Memory B cell (primary cell): Measurements from ENCODE around the gene TAF6.
A peak's percentile ranks its signal among the peaks of the same experiment; 100 is the strongest.

Experiments
- ATAC-seq: fragments of 150-1000 bp; cut with Tn5 transposase; 2 replicates; pipeline ENCODE4 v1.10.0; 2021; ENCODE audit warnings: low read depth, mild to moderate bottlenecking, moderate library complexity
- DNase-seq, 2 donors: peaks; one replicate each; pipeline ENCODE4 v3.0.0; 2022; ENCODE audit warnings: low spot score in 2 of 2
- H3K27ac Mint-ChIP-seq: one replicate; pipeline ENCODE4 v1.8.0; 2022; ENCODE audit warnings: mild to moderate bottlenecking, moderate library complexity, mixed read lengths
- H3K27me3 Mint-ChIP-seq: one replicate; pipeline ENCODE4 v1.8.0; 2022; ENCODE audit warnings: mixed read lengths
- H3K36me3 Mint-ChIP-seq: one replicate; pipeline ENCODE4 v1.8.0; 2022; ENCODE audit warnings: mild to moderate bottlenecking, mixed read lengths
- H3K4me1 Mint-ChIP-seq: one replicate; pipeline ENCODE4 v1.8.0; 2022; ENCODE audit warnings: mixed read lengths
- H3K4me3 Mint-ChIP-seq: one replicate; pipeline ENCODE4 v1.8.0; 2022; ENCODE audit warnings: mild to moderate bottlenecking, moderate library complexity, mixed read lengths
- H3K9me3 Mint-ChIP-seq: one replicate; pipeline ENCODE4 v1.8.0; 2022; ENCODE audit warnings: mixed read lengths

Gene TAF6

GRCh38 chr7:100088095-100088620, 31.0 kb downstream of the TAF6 start:
- Mint-ChIP-seq H3K4me3 (peak overlapping the region; percentile 90), H3K4me1 (peaks cover 15% of the 10 kb centered on the region), H3K27ac (peak overlapping the region; percentile 84), H3K27me3 (no peaks in the 10 kb centered on the region), H3K9me3 (no peaks in the 10 kb centered on the region), H3K36me3 (peaks cover 13% of the 10 kb centered on the region)
- ATAC-seq (peak; percentile 23), DNase-seq (no peak)

DNA sequence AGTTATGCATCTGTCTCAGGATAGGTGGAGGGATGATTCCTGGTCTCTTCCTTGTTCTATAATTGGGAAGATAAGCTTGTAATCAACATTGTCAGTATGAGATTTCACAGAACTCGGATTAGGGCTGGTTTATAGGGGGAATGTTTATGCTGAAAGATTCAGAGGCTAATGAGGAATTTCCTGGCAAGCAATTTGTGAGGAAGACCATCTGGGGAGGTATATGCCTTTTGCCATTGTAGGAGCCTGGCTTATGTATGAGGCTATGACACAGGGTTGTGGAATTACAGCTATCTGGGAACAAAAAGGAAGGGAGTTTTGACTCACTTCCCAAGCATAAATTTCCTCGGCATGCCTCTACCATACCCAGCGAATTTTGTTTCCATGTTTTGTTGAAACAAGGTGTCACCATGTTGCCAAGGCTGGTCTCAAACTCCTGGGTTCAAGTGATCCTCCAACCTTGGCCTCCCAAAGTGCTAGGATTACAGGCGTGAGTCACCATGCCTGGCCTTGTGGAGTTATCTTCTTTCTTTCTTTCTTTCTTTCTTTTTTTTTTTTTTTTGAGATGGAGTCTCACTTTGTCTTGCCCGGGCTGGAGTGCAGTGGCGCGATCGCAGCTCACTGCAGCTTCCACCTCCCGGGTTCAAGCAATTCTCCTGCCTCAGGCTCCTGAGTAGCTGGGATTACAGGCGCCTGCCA, 32.0 kb downstream of the TAF6 start:
- peak overlapping the region; percentile 68 for H3K27ac Mint-ChIP-seq
- no peaks in the 10 kb centered on the region for H3K9me3 Mint-ChIP-seq
- no peaks in the 10 kb centered on the region for H3K27me3 Mint-ChIP-seq
- DNase-seq (no peak), ATAC-seq (no peak)
- H3K4me3 Mint-ChIP-seq = peak overlapping the region; percentile 54
- H3K4me1 Mint-ChIP-seq = peaks cover 18% of the 10 kb centered on the region
- peaks cover 7% of the 10 kb centered on the region for H3K36me3 Mint-ChIP-seq

DNA sequence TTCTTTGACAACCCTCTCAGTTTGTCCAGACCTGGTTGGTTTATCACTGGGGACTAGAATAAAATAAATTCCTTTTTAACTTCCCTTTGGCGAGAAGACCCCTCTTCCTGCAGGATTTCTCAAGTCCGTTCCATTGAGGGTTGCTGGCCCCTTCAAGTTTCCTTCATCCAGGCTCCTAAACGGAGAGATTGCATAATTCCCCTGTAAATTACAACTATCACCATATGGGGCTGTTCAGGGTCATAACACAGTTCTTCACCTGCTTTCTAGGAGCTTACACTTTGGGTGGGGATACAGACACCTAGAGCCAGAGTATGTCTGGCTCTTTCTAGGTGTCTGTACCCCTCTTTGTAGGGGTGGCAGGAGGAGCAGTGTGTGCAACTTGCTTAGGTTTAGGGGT, 33.6 kb downstream of the TAF6 start:
- no peaks in the 10 kb centered on the region for H3K9me3 Mint-ChIP-seq
- no peaks in the 10 kb centered on the region for H3K27me3 Mint-ChIP-seq
- peaks cover 3% of the 10 kb centered on the region for H3K36me3 Mint-ChIP-seq
- H3K27ac Mint-ChIP-seq = peak overlapping the region; percentile 95
- DNase-seq (no peak), ATAC-seq (no peak)
- H3K4me3 Mint-ChIP-seq = no peak overlapping the region
- H3K4me1 Mint-ChIP-seq = peaks cover 20% of the 10 kb centered on the region

GRCh38 chr7:100082978-100083377, 36.2 kb downstream of the TAF6 start:
- Mint-ChIP-seq H3K4me3 (peak overlapping the region; percentile 87), H3K4me1 (peaks cover 20% of the 10 kb centered on the region), H3K9me3 (no peaks in the 10 kb centered on the region), H3K27me3 (no peaks in the 10 kb centered on the region), H3K27ac (peak overlapping the region; percentile 95), H3K36me3 (peaks cover 3% of the 10 kb centered on the region)
- DNase-seq (no peak), ATAC-seq (peak; percentile 2)

GRCh38 chr7:100081535-100082102, 37.5 kb downstream of the TAF6 start, which contains the start of gene ZNF3:
Gene ZNF3, minus strand, starts transcription at chr7:100081723. Its CDS starts 4,366 bp downstream, at chr7:100077357.
- ATAC-seq (peak; percentile 70), DNase-seq (peak; percentile 97 to 98)
- peak within 1 kb of the TSS; percentile 95 for H3K27ac Mint-ChIP-seq
- no peaks in the 10 kb centered on the region for H3K9me3 Mint-ChIP-seq
- peaks cover 20% of the 10 kb centered on the region for H3K4me1 Mint-ChIP-seq
- H3K4me3 Mint-ChIP-seq = peak within 1 kb of the TSS; percentile 87
- peaks cover 8% of the 10 kb centered on the region for H3K36me3 Mint-ChIP-seq
- no peaks in the 10 kb centered on the region for H3K27me3 Mint-ChIP-seq

- H3K27me3 Mint-ChIP-seq = no peaks in the 10 kb centered on the region
- no peak for DNase-seq
- H3K4me3 Mint-ChIP-seq = peak overlapping the region; percentile 87
- peak; percentile 3 for ATAC-seq
- H3K27ac Mint-ChIP-seq = peak overlapping the region; percentile 95
- H3K36me3 Mint-ChIP-seq = peaks cover 10% of the 10 kb centered on the region
- H3K4me1 Mint-ChIP-seq = peaks cover 20% of the 10 kb centered on the region
- no peaks in the 10 kb centered on the region for H3K9me3 Mint-ChIP-seq
These were observed 38.1 kb downstream of the TAF6 start for GRCh38 chr7:100080907-100081534.

GRCh38 chr7:100079024-100079560, 40.1 kb downstream of the TAF6 start:
- Mint-ChIP-seq H3K4me1 (peaks cover 20% of the 10 kb centered on the region), H3K4me3 (no peak overlapping the region), H3K27me3 (no peaks in the 10 kb centered on the region), H3K36me3 (peaks cover 26% of the 10 kb centered on the region), H3K9me3 (no peaks in the 10 kb centered on the region), H3K27ac (no peak overlapping the region)
- no peak for DNase-seq
- ATAC-seq = no peak

DNA sequence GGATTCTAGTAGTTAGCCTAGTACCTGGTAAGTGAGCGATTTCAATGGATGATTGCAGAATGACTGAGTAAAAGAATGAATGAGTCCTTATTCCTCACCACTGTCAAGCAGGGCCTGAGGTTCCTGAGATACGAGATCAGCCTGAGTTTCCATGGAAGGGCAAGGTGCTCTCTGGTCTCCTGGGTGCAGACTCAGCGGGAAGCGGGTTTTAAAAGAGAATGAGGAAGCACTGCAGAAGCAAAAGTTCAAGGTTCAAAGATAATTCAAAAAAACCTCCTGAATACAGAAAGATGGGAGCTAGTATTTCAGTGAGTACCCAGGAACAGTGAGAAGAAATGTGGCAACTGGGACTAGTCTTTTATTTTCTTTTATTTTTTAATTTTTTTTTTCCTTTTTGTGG, 42.0 kb downstream of the TAF6 start:
- H3K27me3 Mint-ChIP-seq = no peaks in the 10 kb centered on the region
- H3K9me3 Mint-ChIP-seq = peaks cover 3% of the 10 kb centered on the region
- peaks cover 39% of the 10 kb centered on the region for H3K36me3 Mint-ChIP-seq
- peaks cover 18% of the 10 kb centered on the region for H3K4me1 Mint-ChIP-seq
- DNase-seq = no peak
- no peak overlapping the region for H3K4me3 Mint-ChIP-seq
- no peak overlapping the region for H3K27ac Mint-ChIP-seq
- no peak for ATAC-seq

DNA sequence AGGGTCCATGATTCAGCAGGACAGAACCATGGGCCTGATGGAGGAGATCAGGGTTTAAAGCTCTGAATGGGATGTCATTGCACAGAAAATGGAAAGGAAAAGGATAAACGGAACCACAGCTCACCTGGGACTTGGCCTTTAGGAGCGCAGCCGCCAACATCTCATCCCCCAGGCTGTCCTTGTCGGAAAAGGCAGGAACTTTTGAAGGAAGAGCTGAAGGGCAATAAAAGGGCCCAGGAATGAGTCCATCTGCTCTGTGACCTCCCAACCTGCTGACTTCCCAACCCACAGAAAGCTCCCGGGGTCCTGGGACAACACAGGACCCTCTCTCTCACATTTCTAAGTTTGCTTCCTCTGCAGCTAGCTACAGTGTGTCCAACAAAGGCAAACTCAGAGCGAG, 43.7 kb downstream of the TAF6 start:
- Mint-ChIP-seq H3K36me3 (peaks cover 57% of the 10 kb centered on the region), H3K27me3 (no peaks in the 10 kb centered on the region)
- ATAC-seq = no peak

DNA sequence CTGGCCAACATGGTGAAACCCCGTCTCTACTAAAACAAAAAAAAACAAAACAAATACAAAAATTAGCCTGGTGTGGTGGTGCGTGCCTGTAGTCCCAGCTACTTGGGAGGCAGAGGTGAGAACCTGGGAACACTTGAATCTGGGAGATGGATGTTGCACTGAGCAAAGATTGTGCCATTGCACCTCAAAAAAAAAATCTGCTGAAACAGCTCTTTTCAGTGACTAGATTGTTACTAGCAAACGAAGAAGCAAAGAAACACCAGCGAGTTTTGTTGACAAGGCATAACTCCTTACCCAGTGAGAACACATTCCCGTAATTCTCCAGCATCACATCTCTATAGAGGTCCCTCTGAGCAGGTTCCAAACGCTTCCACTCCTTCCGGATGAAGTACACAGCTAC, 44.3 kb downstream of the TAF6 start:
- H3K4me3 Mint-ChIP-seq = no peak overlapping the region
- peaks cover 9% of the 10 kb centered on the region for H3K9me3 Mint-ChIP-seq
- DNase-seq (no peak), ATAC-seq (no peak)
- H3K4me1 Mint-ChIP-seq = peaks cover 10% of the 10 kb centered on the region
- peaks cover 63% of the 10 kb centered on the region for H3K36me3 Mint-ChIP-seq
- H3K27me3 Mint-ChIP-seq = no peaks in the 10 kb centered on the region
- no peak overlapping the region for H3K27ac Mint-ChIP-seq

More for the DNA sequence above, 43.7 kb downstream of the TAF6 start:
- H3K4me1 Mint-ChIP-seq = peaks cover 14% of the 10 kb centered on the region
- no peak overlapping the region for H3K4me3 Mint-ChIP-seq
- H3K27ac Mint-ChIP-seq = no peak overlapping the region
- H3K9me3 Mint-ChIP-seq = peaks cover 9% of the 10 kb centered on the region
- no peak for DNase-seq

DNA sequence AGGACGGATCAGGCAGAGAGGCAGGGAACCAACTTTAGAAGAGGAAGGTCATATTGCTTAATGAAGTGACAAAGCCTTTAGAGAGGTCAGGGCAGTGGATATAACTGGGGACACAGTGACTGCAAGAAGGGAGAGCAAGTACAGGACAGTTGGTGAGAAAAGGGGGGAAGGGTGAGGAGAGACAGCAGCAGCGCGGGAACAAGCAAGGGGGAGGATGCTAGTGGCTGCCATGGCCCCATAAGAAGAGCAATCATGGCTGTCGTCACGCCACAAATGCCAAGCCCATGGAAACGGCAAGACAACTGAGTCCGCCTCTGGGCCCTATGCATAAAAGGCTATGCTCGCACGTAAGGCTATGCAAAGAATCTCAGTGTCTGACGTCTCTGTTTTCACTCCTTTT, 46.7 kb downstream of the TAF6 start:
- no peak for ATAC-seq
- H3K27ac Mint-ChIP-seq = no peak overlapping the region
- no peaks in the 10 kb centered on the region for H3K27me3 Mint-ChIP-seq
- peaks cover 4% of the 10 kb centered on the region for H3K4me1 Mint-ChIP-seq
- H3K9me3 Mint-ChIP-seq = peaks cover 9% of the 10 kb centered on the region
- peaks cover 64% of the 10 kb centered on the region for H3K36me3 Mint-ChIP-seq
- no peak for DNase-seq
- no peak overlapping the region for H3K4me3 Mint-ChIP-seq

DNA sequence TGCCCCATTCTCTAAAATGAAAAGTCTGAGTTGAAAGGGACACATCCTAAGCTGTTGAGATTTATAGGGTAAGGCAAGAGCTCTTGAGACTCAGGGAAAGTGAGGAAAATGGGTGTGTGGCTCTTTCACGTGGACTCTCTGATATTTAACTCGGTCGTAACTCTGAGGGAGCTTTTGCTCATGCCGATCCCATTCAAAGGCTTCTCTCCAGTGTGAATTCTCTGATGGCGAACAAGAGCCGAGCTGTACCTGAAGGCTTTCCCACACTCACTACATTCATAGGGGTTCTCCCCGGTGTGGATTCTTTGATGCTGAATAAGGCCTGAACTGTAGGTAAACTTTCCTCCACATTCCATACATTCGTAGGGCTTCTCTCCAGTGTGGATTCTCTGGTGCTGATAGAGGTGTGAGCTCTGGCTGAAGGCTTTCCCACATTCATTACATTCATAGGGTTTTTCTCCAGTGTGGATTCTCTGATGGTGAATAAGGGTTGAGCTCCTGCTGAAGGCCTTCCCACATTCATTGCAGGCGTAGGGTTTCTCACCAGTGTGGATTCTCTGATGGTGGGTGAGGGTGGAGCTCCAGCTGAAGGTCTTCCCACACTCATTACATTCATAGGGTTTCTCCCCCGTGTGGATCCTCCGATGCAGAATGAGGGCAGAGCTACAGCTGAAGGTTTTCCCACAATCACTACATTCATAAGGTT, 48.0 kb downstream of the TAF6 start:
- DNase-seq = no peak
- no peak overlapping the region for H3K4me3 Mint-ChIP-seq
- H3K36me3 Mint-ChIP-seq = peaks cover 59% of the 10 kb centered on the region
- no peak for ATAC-seq
- peaks cover 4% of the 10 kb centered on the region for H3K4me1 Mint-ChIP-seq
- no peak overlapping the region for H3K27ac Mint-ChIP-seq
- peaks cover 9% of the 10 kb centered on the region for H3K9me3 Mint-ChIP-seq
- no peaks in the 10 kb centered on the region for H3K27me3 Mint-ChIP-seq

DNA sequence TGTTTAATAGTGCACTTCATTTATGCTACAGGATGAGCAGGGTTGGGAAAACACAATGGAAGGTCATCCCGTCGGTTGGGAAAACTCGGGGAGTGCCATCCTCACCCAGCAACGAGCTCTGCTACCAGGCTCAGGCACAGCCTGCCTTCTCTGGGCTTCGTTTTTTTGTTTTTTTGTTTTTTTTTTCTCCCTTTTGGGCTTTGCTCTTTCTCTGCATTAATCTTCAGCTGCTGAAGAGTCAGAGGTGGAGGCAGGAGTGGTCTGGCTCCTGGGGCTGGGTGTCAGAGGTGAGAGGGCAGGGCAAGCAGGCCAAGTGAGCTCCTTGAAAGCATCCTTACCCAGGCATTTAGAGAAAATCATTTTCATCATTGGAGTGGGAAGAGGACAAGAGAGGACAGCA, 49.2 kb downstream of the TAF6 start:
- H3K4me1 Mint-ChIP-seq = peaks cover 4% of the 10 kb centered on the region
- no peaks in the 10 kb centered on the region for H3K27me3 Mint-ChIP-seq
- H3K27ac Mint-ChIP-seq = no peak overlapping the region
- DNase-seq (no peak), ATAC-seq (no peak)
- H3K4me3 Mint-ChIP-seq = no peak overlapping the region
- peaks cover 48% of the 10 kb centered on the region for H3K36me3 Mint-ChIP-seq
- peaks cover 9% of the 10 kb centered on the region for H3K9me3 Mint-ChIP-seq

- no peaks in the 10 kb centered on the region for H3K4me1 Mint-ChIP-seq
- H3K27ac Mint-ChIP-seq = no peak overlapping the region
- H3K4me3 Mint-ChIP-seq = no peak overlapping the region
- peaks cover 4% of the 10 kb centered on the region for H3K9me3 Mint-ChIP-seq
- H3K27me3 Mint-ChIP-seq = no peaks in the 10 kb centered on the region
- ATAC-seq = no peak
- H3K36me3 Mint-ChIP-seq = peaks cover 29% of the 10 kb centered on the region
- DNase-seq = no peak
These were observed 52.2 kb downstream of the TAF6 start for GRCh38 chr7:100066953-100067352.
